Activated B cell treated with CpG ODN at 0.5 μM for 24 hours (primary cell): ENCODE measurements around the gene FBXO8. TPM values are rescaled to one million over a fixed set of nuclear protein-coding genes. Genes with fewer than 3 reads are reported as not detected.

Source experiments
- ATAC-seq: fragments of 200-7000 bp; cut with Tn5 transposase; one replicate; pipeline ENCODE4 v1.10.0; 2021; ENCODE audit warnings: low read depth, mild to moderate bottlenecking, moderate library complexity
- CTCF ChIA-PET: fragments of 350-600 bp; sonication (Branson Sonifier 250); formaldehyde crosslinking; loops from one replicate; lab custom pipeline; 2021; ENCODE audit warnings: antibody characterized with exemption; lab: Charles Lee
- POLR2A ChIA-PET: fragments of 350-600 bp; sonication (Branson Sonifier 250); formaldehyde crosslinking; loops from one replicate; lab custom pipeline; 2021; ENCODE audit warnings: antibody characterized with exemption; lab: Charles Lee
- DNase-seq: peaks from one replicate; pipeline ENCODE4 v3.0.0; 2022
- H3K27ac Mint-ChIP-seq: one replicate; pipeline ENCODE4 v1.8.0; 2020; ENCODE audit warnings: mixed read lengths
- H3K27me3 Mint-ChIP-seq: one replicate; pipeline ENCODE4 v1.8.0; 2021; ENCODE audit warnings: mixed read lengths
- H3K36me3 Mint-ChIP-seq: one replicate; pipeline ENCODE4 v1.8.0; 2021; ENCODE audit warnings: low read depth, mixed read lengths
- H3K4me1 Mint-ChIP-seq: one replicate; pipeline ENCODE4 v1.8.0; 2021; ENCODE audit warnings: mixed read lengths
- H3K4me3 Mint-ChIP-seq: one replicate; pipeline ENCODE4 v1.8.0; 2020; ENCODE audit warnings: mild to moderate bottlenecking, mixed read lengths
- H3K9me3 Mint-ChIP-seq: one replicate; pipeline ENCODE4 v1.8.0; 2020; ENCODE audit warnings: mixed read lengths
- CTCF ChIP-seq: fragments of 200-600 bp; IDR thresholded peaks from one replicate; pipeline ENCODE4 v1.8.0; 2022; ENCODE audit warnings: antibody characterized with exemption, mild to moderate bottlenecking
- intact Hi-C: fragments of 100-400 bp; cut with micrococcal nuclease; formaldehyde crosslinking; loops from one replicate; pipeline ENCODE4 v1.15.1; 2024
- total RNA-seq: library from RNA; stranded (reverse); gene quantifications from 2 replicates; pipeline ENCODE4 v1.2.3, GENCODE V29; 2022

FBXO8 gene
- total RNA-seq, 1 donor from 2014 or later: 15.8 TPM

- no peak overlapping the region for H3K4me3 Mint-ChIP-seq
- TF ChIP-seq CTCF: no peak
Measured at GRCh38 chr4:174254613-174255012, 28.9 kb downstream of the FBXO8 start.

GRCh38 chr4:174252412-174252811, 31.1 kb downstream of the FBXO8 start:
- ATAC-seq: no peak
- H3K27me3 Mint-ChIP-seq: no peaks in the 10 kb centered on the region
- ChIA-PET POLR2A (no interaction called here), CTCF (no interaction called here)
- TF ChIP-seq CTCF: no peak
- H3K4me3 Mint-ChIP-seq: no peak overlapping the region
- no peaks in the 10 kb centered on the region for H3K9me3 Mint-ChIP-seq
- H3K36me3 Mint-ChIP-seq: peaks cover 25% of the 10 kb centered on the region
- H3K4me1 Mint-ChIP-seq: no peaks in the 10 kb centered on the region
- intact Hi-C loops: no loop called here
- DNase-seq: no peak
- H3K27ac Mint-ChIP-seq: no peak overlapping the region

More at GRCh38 chr4:174254613-174255012, 28.9 kb downstream of the FBXO8 start:
- Mint-ChIP-seq H3K9me3 (no peaks in the 10 kb centered on the region), H3K27ac (no peak overlapping the region), H3K36me3 (peaks cover 36% of the 10 kb centered on the region), H3K27me3 (no peaks in the 10 kb centered on the region), H3K4me1 (no peaks in the 10 kb centered on the region)
- no peak for ATAC-seq
- intact Hi-C loops: no loop called here
- DNase-seq: no peak
- CTCF ChIA-PET: no interaction called here
- POLR2A ChIA-PET: no interaction called here

GRCh38 chr4:174248407-174248806, 35.1 kb downstream of the FBXO8 start:
- intact Hi-C loops: no loop called here
- Mint-ChIP-seq H3K27ac (no peak overlapping the region), H3K9me3 (no peaks in the 10 kb centered on the region), H3K27me3 (no peaks in the 10 kb centered on the region), H3K4me1 (no peaks in the 10 kb centered on the region), H3K4me3 (no peak overlapping the region), H3K36me3 (peaks cover 3% of the 10 kb centered on the region)
- no peak for DNase-seq
- ATAC-seq: no peak
- ChIA-PET POLR2A (no interaction called here), CTCF (no interaction called here)
- no peak for TF ChIP-seq CTCF

- DNase-seq (no peak), ATAC-seq (no peak)
- intact Hi-C loops: no loop called here
- Mint-ChIP-seq H3K27me3 (no peaks in the 10 kb centered on the region), H3K36me3 (peaks cover 11% of the 10 kb centered on the region), H3K9me3 (no peaks in the 10 kb centered on the region), H3K4me3 (no peak overlapping the region), H3K27ac (no peak overlapping the region), H3K4me1 (no peaks in the 10 kb centered on the region)
- POLR2A ChIA-PET: no interaction called here
- CTCF ChIA-PET: no interaction called here
- TF ChIP-seq CTCF: no peak
Measured at GRCh38 chr4:174245714-174246113, 37.8 kb downstream of the FBXO8 start.

GRCh38 chr4:174244441-174244840, 39.0 kb downstream of the FBXO8 start:
- no peaks in the 10 kb centered on the region for H3K27me3 Mint-ChIP-seq
- DNase-seq (no peak), ATAC-seq (no peak)
- intact Hi-C loops: no loop called here
- ChIA-PET CTCF (no interaction called here), POLR2A (interaction anchor here (0.5 kb wide), 1 partner anchor 874 kb away, joined by 11 read pairs; the partner anchor contains the start of gene SAP30)
- no peak for TF ChIP-seq CTCF
- no peak overlapping the region for H3K4me3 Mint-ChIP-seq
- H3K36me3 Mint-ChIP-seq: peaks cover 17% of the 10 kb centered on the region
- H3K27ac Mint-ChIP-seq: no peak overlapping the region
- H3K4me1 Mint-ChIP-seq: no peaks in the 10 kb centered on the region
- no peaks in the 10 kb centered on the region for H3K9me3 Mint-ChIP-seq
